H1 (cell line): ENCODE measurements around the gene CTXN3. TPM values are rescaled to one million over a fixed set of nuclear protein-coding genes. Genes with fewer than 3 reads are reported as not detected.

ENCODE experiments used
- CTCF ChIA-PET: fragments of 300-600 bp; sonication (Branson Sonifier 250); formaldehyde crosslinking; loops from one replicate; lab custom pipeline; 2021; ENCODE audit not compliant: partially characterized antibody; lab: Charles Lee
- POLR2A ChIA-PET: fragments of 300-600 bp; sonication (Branson Sonifier 250); formaldehyde crosslinking; loops from one replicate; lab custom pipeline; 2021; ENCODE audit warnings: inconsistent platforms; ENCODE audit not compliant: partially characterized antibody; lab: Charles Lee
- DNase-seq, 2 experiments: peaks; one replicate each; pipeline versions ENCODE4 v3.0.0 to v3.0.0-alpha.2; 2010 to 2022; ENCODE audit warnings: low spot score in 2 of 2, low read depth in 1 of 2, mixed read lengths in 1 of 2
- FAIRE-seq: peaks from 2 replicates; lab custom pipeline; 2011; peaks lifted over from hg19 to GRCh38; lab: Jason Lieb, UNC
- H2AFZ ChIP-seq: 2 replicates; pipeline ENCODE4 v1.8.1; 2012; ENCODE audit warnings: low read length, inconsistent platforms
- H2AK5ac ChIP-seq: 2 replicates; pipeline ENCODE4 v1.6.1; 2013; ENCODE audit warnings: low read depth, low read length
- H2BK120ac ChIP-seq: replicated peaks from 2 replicates; pipeline ENCODE3; 2013; ENCODE audit warnings: low read depth, low read length, inconsistent platforms
- H2BK12ac ChIP-seq: 2 replicates; pipeline ENCODE4 v1.6.1; 2013; ENCODE audit warnings: low read depth, low read length
- H2BK15ac ChIP-seq: 2 replicates; pipeline ENCODE4 v1.6.1; 2013; ENCODE audit warnings: low read length
- H2BK20ac ChIP-seq: 2 replicates; pipeline ENCODE4 v1.6.1; 2013; ENCODE audit warnings: low read length
- H2BK5ac ChIP-seq: 2 replicates; pipeline ENCODE4 v1.6.1; 2013; ENCODE audit warnings: low read depth, low read length
- H3K14ac ChIP-seq: 2 replicates; pipeline ENCODE4 v1.6.1; 2013; ENCODE audit warnings: inconsistent platforms; ENCODE audit not compliant: insufficient read length
- H3K18ac ChIP-seq: 2 replicates; pipeline ENCODE4 v1.6.1; 2013; ENCODE audit warnings: low read length; ENCODE audit errors: extremely low read depth
- H3K23ac ChIP-seq: 2 replicates; pipeline ENCODE4 v1.6.1; 2013; ENCODE audit warnings: inconsistent platforms; ENCODE audit not compliant: insufficient read length
- H3K23me2 ChIP-seq: 2 replicates; pipeline ENCODE4 v1.6.1; 2013; ENCODE audit warnings: low read depth, low read length
- H3K27ac ChIP-seq: 2 replicates; pipeline ENCODE4 v1.6.1; 2011; ENCODE audit warnings: low read depth, low read length, inconsistent platforms
- H3K27me3 ChIP-seq, 4 experiments: replicated peaks in 1 of 4; 1 replicate in 1 of 4; 2 replicates in 3 of 4; pipeline versions ENCODE4 v1.6.1 to v1.8.1; 2011 to 2013; ENCODE audit warnings: low read length in 3 of 4, mild to moderate bottlenecking in 3 of 4, inconsistent platforms in 2 of 4, mixed read lengths in 2 of 4, moderate library complexity in 1 of 4; ENCODE audit not compliant: control insufficient read depth in 3 of 4, insufficient read depth in 3 of 4; ENCODE audit errors: extremely low read depth in 1 of 4
- H3K36me3 ChIP-seq, 4 experiments: 2 replicates each; pipeline versions ENCODE4 v1.6.1 to v1.8.1; 2011 to 2013; ENCODE audit warnings: mild to moderate bottlenecking in 4 of 4, low read length in 3 of 4, moderate library complexity in 2 of 4, control low read depth in 1 of 4, inconsistent platforms in 1 of 4; ENCODE audit not compliant: insufficient read depth in 4 of 4, control insufficient read depth in 2 of 4
- H3K4ac ChIP-seq: replicated peaks from 2 replicates; pipeline ENCODE3; 2013; ENCODE audit warnings: low read length, low read depth, mixed read lengths, inconsistent platforms; ENCODE audit not compliant: insufficient read length
- H3K4me1 ChIP-seq, 4 experiments: replicated peaks in 1 of 4; 1 replicate in 1 of 4; 2 replicates in 3 of 4; pipeline versions ENCODE4 v1.6.1 to v1.8.1; 2011 to 2013; ENCODE audit warnings: low read length in 3 of 4, inconsistent platforms in 2 of 4, mixed read lengths in 1 of 4; ENCODE audit not compliant: insufficient read depth in 4 of 4, control insufficient read depth in 3 of 4
- H3K4me2 ChIP-seq, 2 experiments: 2 replicates each; pipeline versions ENCODE4 v1.6.1 to v1.8.1; 2011 to 2013; ENCODE audit warnings: low read depth in 2 of 2, low read length in 2 of 2, control low read depth in 1 of 2, inconsistent platforms in 1 of 2, mild to moderate bottlenecking in 1 of 2; ENCODE audit not compliant: insufficient read depth in 1 of 2
- H3K4me3 ChIP-seq, 4 experiments: fragments of 200-600, 300-600 bp in 1 of 4; sonication (generic), shearing (Covaris generic), sonication (Bioruptor Twin) in 1 of 4; 2 replicates each; pipeline versions ENCODE4 v1.5.1 to v1.8.1; 2011 to 2016; ENCODE audit warnings: low read length in 4 of 4, low read depth in 3 of 4, control low read depth in 2 of 4, inconsistent platforms in 2 of 4, mild to moderate bottlenecking in 2 of 4, mixed read lengths in 1 of 4, moderate library complexity in 1 of 4; ENCODE audit not compliant: insufficient read depth in 2 of 4; ENCODE audit errors: extremely low read depth in 1 of 4
- H3K56ac ChIP-seq: replicated peaks from 2 replicates; pipeline ENCODE3; 2013; ENCODE audit warnings: low read depth, mild to moderate bottlenecking, mixed read lengths, low read length, inconsistent platforms; ENCODE audit not compliant: insufficient read length
- H3K79me1 ChIP-seq: 2 replicates; pipeline ENCODE4 v1.6.1; 2013; ENCODE audit warnings: low read depth, low read length, control low read depth
- H3K79me2 ChIP-seq, 2 experiments: 2 replicates each; pipeline versions ENCODE4 v1.6.1 to v1.8.1; 2012 to 2013; ENCODE audit warnings: low read length in 2 of 2, mild to moderate bottlenecking in 2 of 2, inconsistent platforms in 1 of 2; ENCODE audit not compliant: insufficient read depth in 2 of 2, control insufficient read depth in 1 of 2
- H3K9ac ChIP-seq, 4 experiments: replicated peaks in 1 of 4; 1 replicate in 1 of 4; 2 replicates in 3 of 4; pipeline versions ENCODE4 v1.6.1 to v1.8.1; 2011 to 2013; ENCODE audit warnings: low read depth in 3 of 4, low read length in 3 of 4, control low read depth in 2 of 4, mild to moderate bottlenecking in 2 of 4, moderate library complexity in 2 of 4, inconsistent platforms in 1 of 4; ENCODE audit errors: extremely low read depth in 1 of 4
- H3K9me3 ChIP-seq, 2 experiments: 2 replicates each; pipeline versions ENCODE4 v1.6.1 to v1.8.1; 2012 to 2013; ENCODE audit warnings: mild to moderate bottlenecking in 2 of 2, moderate library complexity in 2 of 2, control low read depth in 1 of 2, inconsistent platforms in 1 of 2, low read depth in 1 of 2, low read length in 1 of 2, mixed read lengths in 1 of 2; ENCODE audit not compliant: insufficient read depth in 2 of 2
- H4K20me1 ChIP-seq, 2 experiments: replicated peaks in 1 of 2; 2 replicates each; pipeline versions ENCODE3 to v1.8.1; 2011 to 2013; ENCODE audit warnings: inconsistent platforms in 2 of 2, low read length in 2 of 2, mild to moderate bottlenecking in 1 of 2; ENCODE audit not compliant: insufficient read depth in 2 of 2, control insufficient read depth in 1 of 2
- H4K5ac ChIP-seq: 2 replicates; pipeline ENCODE4 v1.6.1; 2013; ENCODE audit warnings: low read length, low read depth, mixed read lengths, inconsistent platforms; ENCODE audit not compliant: insufficient read length
- H4K8ac ChIP-seq: 2 replicates; pipeline ENCODE4 v1.8.0; 2013; ENCODE audit warnings: mild to moderate bottlenecking, moderate library complexity, low read length, inconsistent platforms; ENCODE audit not compliant: insufficient read depth; ENCODE audit errors: extremely low read depth
- H4K91ac ChIP-seq: replicated peaks from 2 replicates; pipeline ENCODE3; 2013; ENCODE audit warnings: low read length, mixed read lengths, inconsistent platforms; ENCODE audit not compliant: insufficient read length
- BACH1 ChIP-seq: IDR thresholded peaks from 2 replicates; pipeline ENCODE4 v1.6.1; 2012; ENCODE audit warnings: low read length, improper control_type of control experiment
- EGR1 ChIP-seq: IDR thresholded peaks from 2 replicates; pipeline ENCODE4 v1.6.1; 2011; ENCODE audit warnings: low read depth, low read length, borderline replicate concordance
- EZH2 ChIP-seq: fragments of 200-600 bp; sonication (generic); IDR thresholded peaks from 2 replicates; pipeline ENCODE4 v1.7.1; 2012; ENCODE audit warnings: low read depth, mild to moderate bottlenecking, moderate library complexity, low read length, inconsistent platforms; ENCODE audit not compliant: severe bottlenecking
- FOSL1 ChIP-seq: IDR thresholded peaks from 2 replicates; pipeline ENCODE4 v1.6.1; 2011; ENCODE audit warnings: mild to moderate bottlenecking, low read depth, low read length, moderate library complexity; ENCODE audit not compliant: insufficient read depth
- POLR2A ChIP-seq, 2 experiments: IDR thresholded peaks; 1 replicate in 1 of 2; 2 replicates in 1 of 2; pipeline ENCODE4 v1.6.1; 2011; ENCODE audit warnings: low read depth in 2 of 2, low read length in 2 of 2, mild to moderate bottlenecking in 2 of 2; ENCODE audit errors: control extremely low read depth in 1 of 2
- YY1 ChIP-seq: IDR thresholded peaks from 2 replicates; pipeline ENCODE4 v1.6.1; 2011; ENCODE audit warnings: low read depth, mild to moderate bottlenecking, low read length
- WGBS, 2 experiments: shearing (Covaris generic) in 1 of 2; methylation state at CpG; one replicate each; pipeline versions ENCODE4 v1.1.6 to v1.1.7; 2013 to 2015; ENCODE audit warnings: low lambda C conversion rate in 2 of 2, mixed read lengths in 2 of 2, inconsistent platforms in 1 of 2, low coverage in 1 of 2, missing lambda C conversion rate in 1 of 2; ENCODE audit not compliant: insufficient replicate concordance in 2 of 2, insufficient coverage in 1 of 2, insufficient read length in 1 of 2; ENCODE audit errors: extremely low coverage in 1 of 2, missing lambda C conversion rate in 1 of 2; 5-methylcytosine and 5-hydroxymethylcytosine counted together
- polyA plus RNA-seq, 7 experiments: library from polyadenylated mRNA; depleted of rRNA in 3 of 7; stranded (reverse) in 5 of 7; unstranded in 2 of 7; fragments of >200 nt in 5 of 7; fragments of 200-250 nt in 2 of 7; gene quantifications; 1 replicate in 5 of 7; 2 replicates in 1 of 7; 4 replicates in 1 of 7; pipeline versions ENCODE4 v1.2.1 to v1.2.3, GENCODE V29; 2011 to 2013; ENCODE audit warnings: missing spikeins in 2 of 7, mixed read lengths in 2 of 7
- total RNA-seq: library from RNA; stranded (reverse); fragmentation: NEBNext Ultra II Directional; extraction: Animal tissue kit (Norgen Biotek cat#: 25700); gene quantifications from 2 replicates; pipeline ENCODE4 v1.2.1, GENCODE V29; 2021
- TF ChIP-seq, protein P1 (sequence below): IDR thresholded peaks from 2 replicates; pipeline ENCODE4 v1.6.1; 2012; ENCODE audit warnings: inconsistent platforms

The CTXN3 gene
- total and polyA plus RNA-seq, 2 of the 8 experiments (the other 6 are each of a cell fraction or from before 2014, with no cell fraction given), result 0.05 TPM; not detected in 1

- no peak overlapping the region for H3K4me3 ChIP-seq
- H4K91ac ChIP-seq, result no peak overlapping the region
- H2BK12ac ChIP-seq, result no peak overlapping the region
- H3K23ac ChIP-seq, result no peak overlapping the region
- 83% methylated on average over 1 of the region's 1 CpG; no CpG with 5 or more reads in 1 of the 2 experiments for whole genome bisulfite sequencing, 2 experiments
- CTCF ChIA-PET, result no interaction called here
- H4K20me1 ChIP-seq, result no peaks in the 10 kb centered on the region
- H3K36me3 ChIP-seq, result no peaks in the 10 kb centered on the region
- H2BK120ac ChIP-seq, result no peak overlapping the region
- DNase-seq, result no peak
- no peak overlapping the region for H3K4me2 ChIP-seq
- H3K56ac ChIP-seq, result no peak overlapping the region
- H2BK5ac ChIP-seq, result no peak overlapping the region
- H3K18ac ChIP-seq, result no peak overlapping the region
- H3K14ac ChIP-seq, result no peak overlapping the region
- no peaks in the 10 kb centered on the region for H3K27me3 ChIP-seq
- H3K9ac ChIP-seq, result no peak overlapping the region
- H2AK5ac ChIP-seq, result no peak overlapping the region
- H2BK15ac ChIP-seq, result no peak overlapping the region
- no peak overlapping the region for H4K5ac ChIP-seq
- no peaks in the 10 kb centered on the region for H3K79me1 ChIP-seq
- TF ChIP-seq, protein P1, sequence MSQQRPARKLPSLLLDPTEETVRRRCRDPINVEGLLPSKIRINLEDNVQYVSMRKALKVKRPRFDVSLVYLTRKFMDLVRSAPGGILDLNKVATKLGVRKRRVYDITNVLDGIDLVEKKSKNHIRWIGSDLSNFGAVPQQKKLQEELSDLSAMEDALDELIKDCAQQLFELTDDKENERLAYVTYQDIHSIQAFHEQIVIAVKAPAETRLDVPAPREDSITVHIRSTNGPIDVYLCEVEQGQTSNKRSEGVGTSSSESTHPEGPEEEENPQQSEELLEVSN, result no peak
- TF ChIP-seq BACH1, result no peak
- no peak for TF ChIP-seq YY1
- no peak for TF ChIP-seq POLR2A (IDR thresholded peaks at IDR 0.05; ENCODE audit: control extremely low read depth in 1 of 2, low read depth in 2 of 2, low read length in 2 of 2)
- no peak for TF ChIP-seq EGR1
- TF ChIP-seq FOSL1, result no peak
- TF ChIP-seq EZH2, result no peak
- TF ChIP-seq, all 59 proteins: peak for 0
- Histone ChIP-seq H2AFZ (no peak overlapping the region), H3K79me2 (no peaks in the 10 kb centered on the region), H3K9me3 (no peaks in the 10 kb centered on the region), H3K27ac (no peak overlapping the region), H3K4me1 (no peaks in the 10 kb centered on the region), H3K4ac (no peak overlapping the region), H2BK20ac (no peak overlapping the region), H3K23me2 (no peaks in the 10 kb centered on the region), H4K8ac (no peak overlapping the region)
- FAIRE-seq, result no peak
- POLR2A ChIA-PET, result no interaction called here
Observed at GRCh38 chr5:127694518-127695171, 45.8 kb downstream of the CTXN3 start.
